T-helper 1 cell treated with Interleukin-12 subunit alpha and Interleukin-12 subunit beta and Interleukin-4 antibody, amounts not matched to agents 30 ng/mL and 1 ng/mL, for 36 hours (primary cell): ENCODE results near the gene RCBTB2. TPM values are rescaled to one million over a fixed set of nuclear protein-coding genes. Genes with fewer than 3 reads are reported as not detected.

Experiments
- intact Hi-C: fragments of 100-400 bp; cut with micrococcal nuclease; formaldehyde crosslinking; loops from one replicate; pipeline ENCODE4 v1.15.1; 2024
- total RNA-seq: library from RNA; stranded (reverse); gene quantifications from 2 replicates; pipeline ENCODE4 v1.2.3, GENCODE V29; 2022

RCBTB2 gene
- total RNA-seq, 1 donor from 2014 or later, result 7.6 TPM

GRCh38 chr13:48496271-48497161 is 36.4 kb downstream of the RCBTB2 start:
- intact Hi-C loops, result loop anchor here (1.0 kb wide), 2 partner anchors 9 to 66 kb away; no protein-coding TSS in a partner anchor

- intact Hi-C loops, result loop anchor here (5.0 kb wide), 3 partner anchors 458 to 957 kb away; partner anchors contain the start of genes FNDC3A and NUDT15
Measured at GRCh38 chr13:48494874-48495273, 38.0 kb downstream of the RCBTB2 start.

GRCh38 chr13:48493851-48494250 is 39.0 kb downstream of the RCBTB2 start:
- intact Hi-C loops, result loop anchor here (2.0 to 5.0 kb wide), 4 partner anchors 189 to 958 kb away; partner anchors contain the start of genes FNDC3A and NUDT15

GRCh38 chr13:48493066-48493765 is 39.7 kb downstream of the RCBTB2 start:
- intact Hi-C loops, result loop anchor here (2.0 to 5.0 kb wide), 4 partner anchors 188 to 959 kb away; partner anchors contain the start of genes FNDC3A and NUDT15

- intact Hi-C loops, result loop anchor here (1.0 to 5.0 kb wide), 11 partner anchors 13 to 960 kb away; partner anchors contain the start of genes CYSLTR2, FNDC3A, MED4 and NUDT15
Measured at GRCh38 chr13:48492470-48493065, 40.3 kb downstream of the RCBTB2 start.

- intact Hi-C loops, result loop anchor here (1.0 to 5.0 kb wide), 11 partner anchors 13 to 960 kb away; partner anchors contain the start of genes CYSLTR2, FNDC3A, MED4 and NUDT15
Measured at GRCh38 chr13:48492096-48492440, 40.8 kb downstream of the RCBTB2 start.

GRCh38 chr13:48491423-48492095 is 41.3 kb downstream of the RCBTB2 start:
- intact Hi-C loops, result loop anchor here (1.0 to 5.0 kb wide), 11 partner anchors 14 to 961 kb away; partner anchors contain the start of genes CYSLTR2, FNDC3A, MED4 and NUDT15

- intact Hi-C loops, result loop anchor here (5.0 kb wide), 3 partner anchors 453 to 962 kb away; partner anchors contain the start of genes FNDC3A and NUDT15
Measured at GRCh38 chr13:48490241-48490640, 42.6 kb downstream of the RCBTB2 start.

GRCh38 chr13:48489666-48490065 is 43.2 kb downstream of the RCBTB2 start:
- intact Hi-C loops, result loop anchor here (5.0 kb wide), 3 partner anchors 452 to 963 kb away; partner anchors contain the start of genes FNDC3A and NUDT15

GRCh38 chr13:48488995-48489394 is 43.9 kb downstream of the RCBTB2 start:
- intact Hi-C loops, result no loop called here

- intact Hi-C loops, result no loop called here
Measured at GRCh38 chr13:48487968-48488367, 44.9 kb downstream of the RCBTB2 start.

- intact Hi-C loops, result no loop called here
Measured at GRCh38 chr13:48486836-48487235, 46.0 kb downstream of the RCBTB2 start.

- intact Hi-C loops, result no loop called here
Measured at GRCh38 chr13:48486362-48486761, 46.5 kb downstream of the RCBTB2 start.

GRCh38 chr13:48485432-48485831 is 47.4 kb downstream of the RCBTB2 start:
- intact Hi-C loops, result no loop called here

GRCh38 chr13:48483575-48483974 is 49.3 kb downstream of the RCBTB2 start:
- intact Hi-C loops, result no loop called here

GRCh38 chr13:48478391-48478790 is 54.5 kb downstream of the RCBTB2 start:
- intact Hi-C loops, result no loop called here

GRCh38 chr13:48477191-48477855 is 55.6 kb downstream of the RCBTB2 start:
- intact Hi-C loops, result no loop called here

GRCh38 chr13:48476686-48477085 is 56.2 kb downstream of the RCBTB2 start:
- intact Hi-C loops, result no loop called here

GRCh38 chr13:48476215-48476614 is 56.7 kb downstream of the RCBTB2 start:
- intact Hi-C loops, result no loop called here

GRCh38 chr13:48475230-48475629 is 57.6 kb downstream of the RCBTB2 start:
- intact Hi-C loops, result no loop called here
